NK-92 treated with Interleukin-12 subunit alpha and Interleukin-12 subunit beta, amount 100 ng/mL, for 24 hours (cell line): ENCODE data around the gene GATAD2A.
"Not testable (repeated sequence)": the region's sequence is repeated elsewhere in the genome, so short reads cannot be mapped to it uniquely, and the experiment has no call there.

Experiments used
- DNase-seq: peaks from one replicate; lab custom pipeline; 2025; lab: John Stamatoyannopoulos, UW

Gene GATAD2A

DNA sequence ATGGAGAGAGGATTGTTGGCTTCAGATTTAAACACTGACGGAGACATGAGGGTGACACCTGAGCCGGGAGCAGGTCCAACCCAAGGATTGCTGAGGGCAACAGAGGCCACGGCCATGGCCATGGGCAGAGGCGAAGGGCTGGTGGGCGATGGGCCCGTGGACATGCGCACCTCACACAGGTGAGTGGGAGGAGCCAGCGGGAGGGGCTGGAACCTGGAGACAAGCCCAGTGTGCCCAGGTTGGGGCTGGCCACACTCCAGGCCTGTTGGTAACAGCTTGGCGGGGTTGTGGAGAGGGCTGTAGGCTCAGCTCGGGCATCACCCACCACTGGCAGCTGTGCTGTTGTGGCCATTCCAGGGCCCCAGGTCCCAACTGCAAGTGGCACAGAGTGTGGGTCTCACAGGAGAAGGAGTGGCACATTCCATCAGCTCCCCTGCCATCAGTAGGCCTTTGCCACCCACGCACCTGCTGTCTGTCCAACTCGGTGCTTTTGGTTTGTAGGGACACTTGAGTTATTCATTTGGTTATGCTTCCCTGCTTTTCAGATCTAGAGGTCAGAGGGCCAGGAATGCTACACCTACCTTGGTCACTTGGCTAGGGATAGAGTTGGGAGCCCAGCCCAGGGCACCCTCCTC is 60.1 kb downstream of the GATAD2A start:
- no peak for DNase-seq

GRCh38 chr19:19466201-19466600 is 60.7 kb downstream of the GATAD2A start:
- no peak for DNase-seq

GRCh38 chr19:19468424-19469050 is 63.1 kb downstream of the GATAD2A start:
- no peak for DNase-seq

DNA sequence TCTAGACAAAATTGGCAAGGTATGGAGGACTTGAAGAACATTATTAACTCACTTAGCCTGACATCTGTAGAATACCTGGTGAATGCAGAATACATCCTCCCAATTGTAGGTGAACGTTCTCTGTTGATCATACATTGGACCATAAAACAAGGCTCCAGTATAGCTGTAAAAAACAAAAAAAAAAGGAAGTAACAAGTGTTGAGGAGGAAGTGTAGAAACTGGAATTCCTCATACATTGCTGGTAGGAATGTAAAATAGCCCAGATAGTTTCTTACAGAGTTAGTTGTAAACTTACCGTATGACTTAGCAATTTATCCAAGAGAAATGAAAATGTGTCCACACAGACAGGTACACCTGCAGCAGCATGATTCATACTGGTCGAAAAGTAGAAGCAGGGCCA is 65.1 kb downstream of the GATAD2A start:
- no peak for DNase-seq

DNA sequence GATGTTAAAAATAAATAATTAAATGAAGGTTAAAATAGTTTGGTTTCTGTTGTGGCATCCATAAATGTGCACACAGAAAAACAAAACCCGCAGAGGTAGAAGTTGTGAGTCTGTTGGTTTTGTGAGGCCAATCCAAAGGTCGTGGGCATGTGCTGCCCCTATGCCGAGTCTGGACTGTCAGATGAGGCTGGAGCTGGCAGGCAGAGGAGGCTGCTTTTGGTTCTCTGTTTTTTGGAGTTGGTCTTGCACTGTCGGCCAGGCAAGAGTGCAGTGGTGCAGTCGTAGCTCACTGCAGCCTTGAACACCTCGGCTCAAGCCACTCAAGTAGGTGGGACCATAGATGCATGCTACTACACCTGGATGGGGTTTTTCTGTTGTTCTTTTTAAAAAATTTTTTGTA is 66.2 kb downstream of the GATAD2A start:
- DNase-seq = no peak

GRCh38 chr19:19472106-19472505 is 66.6 kb downstream of the GATAD2A start:
- not testable (repeated sequence) for DNase-seq

DNA sequence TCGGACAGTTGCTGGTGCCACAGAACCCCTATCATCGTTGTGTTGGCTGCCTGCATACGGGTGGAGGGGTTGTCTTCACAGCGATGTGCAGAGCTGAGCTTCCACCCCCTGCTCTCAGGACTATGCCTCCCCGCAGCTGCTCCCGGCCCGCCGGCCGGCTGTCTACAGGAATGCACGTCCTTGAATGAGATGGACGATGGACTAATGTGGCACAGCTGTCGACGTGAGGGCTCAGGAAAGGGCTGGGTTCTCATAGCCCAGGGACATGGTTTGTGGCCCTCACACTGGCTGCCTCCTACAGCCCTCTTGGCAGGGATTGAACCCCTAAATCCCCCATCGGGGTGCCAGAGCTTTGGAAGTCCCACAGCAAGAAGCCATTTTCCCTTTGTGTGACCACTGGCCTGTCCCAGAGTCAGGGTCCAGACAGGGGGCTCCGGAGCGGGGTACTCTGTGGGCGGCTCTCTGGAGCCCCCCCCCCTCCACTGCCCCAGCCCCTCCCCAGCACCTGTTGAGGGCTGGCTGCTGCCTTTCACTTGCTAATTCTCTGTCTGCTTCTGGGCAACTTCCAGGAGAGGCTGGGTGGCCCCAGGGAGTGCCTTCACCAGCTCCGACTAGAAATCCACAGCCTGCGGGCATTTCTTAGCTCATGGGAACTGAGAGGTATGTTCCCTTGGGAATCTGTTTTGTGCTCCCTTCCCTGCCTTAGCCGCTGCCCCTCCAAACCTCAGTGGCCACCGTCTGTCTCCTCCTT is 69.7 kb downstream of the GATAD2A start:
- no peak for DNase-seq

GRCh38 chr19:19475849-19476828 is 70.7 kb downstream of the GATAD2A start:
- DNase-seq = no peak

DNA sequence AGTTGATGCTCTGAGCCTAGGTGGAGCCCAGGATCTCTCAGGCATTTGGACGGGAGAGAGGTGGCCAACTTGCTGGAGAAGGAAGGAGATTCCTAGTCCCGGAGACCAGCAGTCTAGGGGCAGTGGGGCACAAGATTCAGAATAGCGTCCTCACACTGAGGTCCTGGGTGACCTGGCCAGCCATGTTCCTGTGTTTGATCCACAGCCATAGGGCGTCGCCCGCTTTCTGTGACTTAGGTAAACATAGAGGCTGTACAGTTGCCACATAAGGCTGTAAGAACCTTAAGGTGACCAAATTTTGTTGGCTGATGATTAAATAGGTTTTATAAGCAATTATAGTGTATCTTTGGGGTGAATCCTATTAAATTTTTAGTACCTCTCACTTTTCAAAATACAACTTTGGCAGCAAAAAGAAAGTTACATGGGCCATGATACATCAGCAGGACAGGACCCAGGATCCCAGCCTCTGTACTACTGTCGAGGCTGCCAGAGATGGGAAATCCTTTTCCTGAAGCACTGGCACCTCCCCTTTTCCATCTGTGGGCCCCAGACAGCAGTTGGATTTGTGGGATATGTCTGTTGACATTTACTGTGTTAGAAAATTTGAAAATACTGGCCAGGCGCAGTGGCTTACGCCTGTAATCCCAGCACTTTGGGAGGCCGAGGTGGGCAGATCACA is 72.4 kb downstream of the GATAD2A start:
- DNase-seq = no peak

DNA sequence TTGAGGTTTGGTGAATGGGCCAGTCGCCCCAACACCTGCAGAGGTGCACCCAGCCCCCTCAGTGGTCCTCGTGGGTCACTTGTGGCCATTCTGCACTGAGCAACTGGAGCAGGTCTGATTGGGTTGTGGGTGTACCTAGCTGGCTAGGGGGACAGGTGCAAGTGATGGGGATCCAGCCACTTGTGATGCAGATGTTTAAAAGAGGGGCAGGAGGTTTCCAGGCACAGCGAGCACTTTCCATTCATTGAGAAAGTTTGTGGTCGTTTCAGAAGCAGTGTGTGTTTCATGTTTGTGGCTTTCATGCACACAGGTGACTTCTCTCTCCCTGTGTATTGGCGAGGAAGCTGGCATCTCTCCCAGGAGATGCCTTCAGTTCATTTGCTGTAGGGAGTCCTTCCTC is 75.2 kb downstream of the GATAD2A start:
- DNase-seq = no peak

DNA sequence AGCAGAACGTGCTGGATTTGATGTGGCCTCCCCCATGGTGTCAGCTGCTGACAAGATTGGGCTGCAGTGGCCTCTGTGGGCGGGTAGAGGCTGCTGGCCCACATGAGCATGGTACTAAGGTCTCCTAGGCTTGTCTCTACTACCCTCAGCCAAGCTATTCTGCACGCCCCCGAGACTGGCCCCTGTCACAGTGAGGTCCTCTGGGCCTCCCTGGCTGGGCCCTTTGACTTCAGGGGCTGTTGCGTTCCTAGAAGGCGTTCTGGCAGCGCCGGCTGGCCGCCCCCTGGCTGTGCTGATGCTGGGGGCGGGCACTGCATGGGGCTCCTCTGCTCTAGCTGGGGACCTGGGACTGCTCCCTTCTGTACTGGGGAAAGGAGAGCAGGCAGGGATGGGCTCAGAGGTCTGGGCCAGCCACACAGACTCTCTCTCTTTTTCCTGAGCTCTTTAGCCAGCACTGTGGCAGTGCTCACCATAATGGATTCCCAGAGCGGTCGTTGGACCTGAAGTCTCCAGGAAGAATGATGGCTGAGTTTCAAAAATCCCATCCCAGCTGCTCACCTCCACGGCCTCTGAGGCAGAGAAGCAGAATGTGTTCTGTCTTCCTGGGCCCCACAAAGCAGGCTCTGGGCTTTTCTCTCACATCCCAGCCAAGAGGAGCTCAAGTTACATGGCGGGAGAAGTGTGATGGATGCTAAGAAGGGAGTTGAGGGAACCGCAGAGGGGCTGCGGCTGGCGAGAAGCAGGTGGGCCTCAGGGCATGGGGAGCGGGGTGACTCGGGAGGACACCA is 77.5 kb downstream of the GATAD2A start:
- no peak for DNase-seq

GRCh38 chr19:19485161-19485997 is 79.9 kb downstream of the GATAD2A start:
- DNase-seq = no peak

DNA sequence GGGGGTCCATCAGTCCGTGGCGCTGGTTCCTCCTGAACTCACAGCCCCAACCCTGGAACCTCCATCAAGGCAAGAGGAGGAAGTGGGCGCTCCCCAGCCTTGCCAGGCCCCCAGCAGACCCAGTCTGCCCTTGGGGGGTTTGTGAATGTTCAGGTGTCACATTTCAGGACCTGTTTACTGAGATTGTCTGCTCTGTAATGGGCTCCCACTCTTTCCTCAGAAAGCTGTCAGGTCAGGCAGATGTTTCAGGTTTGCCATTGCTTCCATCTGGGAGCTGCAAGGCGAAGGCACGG is 80.5 kb downstream of the GATAD2A start:
- no peak for DNase-seq

DNA sequence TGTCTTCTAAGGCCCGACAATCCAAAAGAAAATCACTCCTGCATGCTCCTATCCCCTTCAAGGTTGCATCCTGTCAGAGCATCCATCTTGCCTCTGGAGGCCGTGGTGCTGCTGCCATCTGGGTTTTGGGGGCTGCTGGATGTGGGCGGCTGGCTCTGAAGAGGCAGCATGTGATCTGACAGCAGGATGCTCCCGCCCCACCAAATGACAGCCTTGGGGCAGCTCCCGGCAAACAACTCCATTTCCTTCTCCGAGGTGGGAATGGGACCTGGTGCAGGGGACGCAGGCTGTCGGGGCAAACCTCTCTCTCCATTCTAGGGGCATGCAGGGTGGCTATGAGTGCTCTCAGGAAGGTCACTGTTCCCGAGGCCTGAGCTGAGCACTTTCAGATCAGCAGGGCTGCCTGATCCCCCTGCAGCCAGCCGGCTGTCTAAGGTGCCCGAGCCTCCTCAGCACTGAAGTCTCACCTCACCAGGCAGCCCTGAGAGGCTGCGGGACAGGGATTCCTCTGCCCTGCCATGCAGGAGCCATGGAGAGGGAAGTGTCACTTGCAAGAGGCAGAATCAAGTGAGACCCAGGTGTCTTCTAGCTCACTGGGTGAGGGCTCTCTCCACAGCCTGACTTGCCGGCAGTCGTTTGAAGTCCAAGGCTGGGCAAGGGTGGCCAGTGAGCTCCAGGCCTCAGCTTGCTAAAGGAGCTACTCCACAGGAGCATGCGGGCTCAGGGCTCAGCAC is 81.0 kb downstream of the GATAD2A start:
- DNase-seq = no peak

DNA sequence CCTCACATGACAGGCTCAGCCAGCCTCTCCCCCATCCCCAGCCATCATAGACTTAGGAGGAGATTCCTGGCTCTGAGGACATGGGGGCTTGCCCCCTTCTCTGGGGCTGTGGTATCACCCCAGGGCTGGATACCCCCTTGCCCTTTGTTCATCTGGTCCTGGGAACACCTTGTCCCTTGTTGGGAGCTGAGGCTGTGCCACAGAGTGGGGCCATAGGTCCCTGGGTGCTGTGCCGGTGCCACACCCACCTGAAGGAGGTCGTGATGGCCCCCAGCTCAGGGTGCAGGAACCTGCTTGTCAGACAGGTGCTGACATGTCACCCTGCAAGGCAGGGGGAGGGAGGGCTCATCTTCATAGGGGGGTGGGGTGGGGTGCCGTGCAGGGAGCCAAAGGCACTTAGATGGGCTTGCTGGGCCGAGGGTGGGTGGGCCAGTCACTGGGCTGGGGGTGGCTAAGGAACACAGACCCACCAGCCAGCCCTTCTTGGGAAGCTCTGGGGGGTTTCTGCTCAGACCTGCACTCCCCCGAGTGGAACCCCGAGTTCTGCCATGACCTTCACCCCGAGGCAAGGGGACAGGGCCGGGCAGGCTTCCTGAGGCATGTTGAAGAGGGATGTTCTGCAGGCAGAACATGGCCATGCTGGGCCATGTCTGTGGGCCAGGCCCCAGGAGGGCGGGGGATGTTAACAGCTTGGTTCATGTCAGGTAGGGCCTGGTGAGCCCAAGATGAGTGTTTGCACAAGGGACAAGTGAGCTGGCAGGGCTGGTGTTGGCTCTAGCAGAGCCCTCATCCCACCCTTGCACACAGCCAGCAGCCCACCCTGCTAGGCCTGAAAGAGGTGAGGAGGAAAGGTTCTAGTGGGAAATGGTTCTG is 81.8 kb downstream of the GATAD2A start:
- no peak for DNase-seq

- DNase-seq = no peak
Measured at GRCh38 chr19:19487950-19488874, 82.7 kb downstream of the GATAD2A start.
